Activated B cell treated with CpG ODN at 0.5 μM for 24 hours (primary cell): ENCODE measurements around the gene VAV2. TPM values are rescaled to one million over a fixed set of nuclear protein-coding genes. Genes with fewer than 3 reads are reported as not detected.

ENCODE experiments used
- ATAC-seq: fragments of 200-7000 bp; cut with Tn5 transposase; one replicate; pipeline ENCODE4 v1.10.0; 2021; ENCODE audit warnings: low read depth, mild to moderate bottlenecking, moderate library complexity
- CTCF ChIA-PET: fragments of 350-600 bp; sonication (Branson Sonifier 250); formaldehyde crosslinking; loops from one replicate; lab custom pipeline; 2021; ENCODE audit warnings: antibody characterized with exemption; lab: Charles Lee
- POLR2A ChIA-PET: fragments of 350-600 bp; sonication (Branson Sonifier 250); formaldehyde crosslinking; loops from one replicate; lab custom pipeline; 2021; ENCODE audit warnings: antibody characterized with exemption; lab: Charles Lee
- DNase-seq: peaks from one replicate; pipeline ENCODE4 v3.0.0; 2022
- H3K27ac Mint-ChIP-seq: one replicate; pipeline ENCODE4 v1.8.0; 2020; ENCODE audit warnings: mixed read lengths
- H3K27me3 Mint-ChIP-seq: one replicate; pipeline ENCODE4 v1.8.0; 2021; ENCODE audit warnings: mixed read lengths
- H3K36me3 Mint-ChIP-seq: one replicate; pipeline ENCODE4 v1.8.0; 2021; ENCODE audit warnings: low read depth, mixed read lengths
- H3K4me1 Mint-ChIP-seq: one replicate; pipeline ENCODE4 v1.8.0; 2021; ENCODE audit warnings: mixed read lengths
- H3K4me3 Mint-ChIP-seq: one replicate; pipeline ENCODE4 v1.8.0; 2020; ENCODE audit warnings: mild to moderate bottlenecking, mixed read lengths
- H3K9me3 Mint-ChIP-seq: one replicate; pipeline ENCODE4 v1.8.0; 2020; ENCODE audit warnings: mixed read lengths
- intact Hi-C: fragments of 100-400 bp; cut with micrococcal nuclease; formaldehyde crosslinking; loops from one replicate; pipeline ENCODE4 v1.15.1; 2024
- total RNA-seq: library from RNA; stranded (reverse); gene quantifications from 2 replicates; pipeline ENCODE4 v1.2.3, GENCODE V29; 2022
- TF ChIP-seq, protein P1 (sequence below): fragments of 200-600 bp; IDR thresholded peaks from one replicate; pipeline ENCODE4 v1.8.0; 2022; ENCODE audit warnings: antibody characterized with exemption, mild to moderate bottlenecking

Gene VAV2
- total RNA-seq, 1 donor from 2014 or later = 99.6 TPM

DNA sequence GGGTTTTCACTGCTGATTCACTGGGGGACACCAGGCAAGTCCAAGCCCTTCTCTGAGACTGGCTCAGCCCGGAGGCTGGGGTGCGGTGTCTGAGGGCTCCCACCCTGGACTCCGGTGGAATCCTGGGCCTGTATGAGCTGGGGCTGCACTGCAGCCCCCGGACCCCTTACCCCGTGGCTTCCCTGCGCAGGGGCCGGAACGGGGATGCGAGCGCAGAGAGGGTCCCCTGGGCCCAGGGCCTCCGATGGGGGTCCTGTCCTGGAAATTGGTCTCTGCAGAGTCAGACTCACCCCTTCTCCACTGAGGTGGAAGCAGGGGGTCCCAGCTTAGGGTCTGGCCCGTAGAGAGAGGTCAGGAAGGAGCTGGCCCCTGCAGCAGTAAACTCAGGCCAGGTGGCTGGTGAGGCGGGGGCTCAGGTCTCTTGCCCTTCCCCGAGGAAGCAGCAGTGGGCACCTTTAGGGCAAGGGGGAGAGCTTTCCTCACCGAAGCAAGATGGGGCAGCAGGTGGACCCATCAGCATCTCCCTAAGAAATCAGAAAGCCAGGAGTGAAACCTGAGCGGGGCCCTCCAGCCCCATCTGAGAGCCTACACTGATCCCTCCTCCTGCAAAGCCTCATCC, 1.6 kb upstream of the VAV2 start:
- POLR2A ChIA-PET = interaction anchor here (0.7 to 4.3 kb wide), 14 partner anchors 13 to 213 kb away, joined by 3 to 47 read pairs (median 4); partner anchors contain the start of gene WDR5
- TF ChIP-seq, protein P1, sequence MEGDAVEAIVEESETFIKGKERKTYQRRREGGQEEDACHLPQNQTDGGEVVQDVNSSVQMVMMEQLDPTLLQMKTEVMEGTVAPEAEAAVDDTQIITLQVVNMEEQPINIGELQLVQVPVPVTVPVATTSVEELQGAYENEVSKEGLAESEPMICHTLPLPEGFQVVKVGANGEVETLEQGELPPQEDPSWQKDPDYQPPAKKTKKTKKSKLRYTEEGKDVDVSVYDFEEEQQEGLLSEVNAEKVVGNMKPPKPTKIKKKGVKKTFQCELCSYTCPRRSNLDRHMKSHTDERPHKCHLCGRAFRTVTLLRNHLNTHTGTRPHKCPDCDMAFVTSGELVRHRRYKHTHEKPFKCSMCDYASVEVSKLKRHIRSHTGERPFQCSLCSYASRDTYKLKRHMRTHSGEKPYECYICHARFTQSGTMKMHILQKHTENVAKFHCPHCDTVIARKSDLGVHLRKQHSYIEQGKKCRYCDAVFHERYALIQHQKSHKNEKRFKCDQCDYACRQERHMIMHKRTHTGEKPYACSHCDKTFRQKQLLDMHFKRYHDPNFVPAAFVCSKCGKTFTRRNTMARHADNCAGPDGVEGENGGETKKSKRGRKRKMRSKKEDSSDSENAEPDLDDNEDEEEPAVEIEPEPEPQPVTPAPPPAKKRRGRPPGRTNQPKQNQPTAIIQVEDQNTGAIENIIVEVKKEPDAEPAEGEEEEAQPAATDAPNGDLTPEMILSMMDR = no peak
- CTCF ChIA-PET = interaction anchor here (0.6 to 5.3 kb wide), 31 partner anchors 25 to 461 kb away, joined by 3 to 220 read pairs (median 5); no protein-coding TSS in a partner anchor
- Mint-ChIP-seq H3K4me1 (peaks cover 33% of the 10 kb centered on the region), H3K36me3 (no peaks in the 10 kb centered on the region), H3K4me3 (peak overlapping the region; percentile 76), H3K27me3 (no peaks in the 10 kb centered on the region), H3K9me3 (no peaks in the 10 kb centered on the region), H3K27ac (peak overlapping the region; percentile 65)
- DNase-seq (no peak), ATAC-seq (no peak)
- intact Hi-C loops = loop anchor here (1.0 to 5.0 kb wide), 13 partner anchors 37 to 460 kb away; partner anchors contain the start of gene SARDH

DNA sequence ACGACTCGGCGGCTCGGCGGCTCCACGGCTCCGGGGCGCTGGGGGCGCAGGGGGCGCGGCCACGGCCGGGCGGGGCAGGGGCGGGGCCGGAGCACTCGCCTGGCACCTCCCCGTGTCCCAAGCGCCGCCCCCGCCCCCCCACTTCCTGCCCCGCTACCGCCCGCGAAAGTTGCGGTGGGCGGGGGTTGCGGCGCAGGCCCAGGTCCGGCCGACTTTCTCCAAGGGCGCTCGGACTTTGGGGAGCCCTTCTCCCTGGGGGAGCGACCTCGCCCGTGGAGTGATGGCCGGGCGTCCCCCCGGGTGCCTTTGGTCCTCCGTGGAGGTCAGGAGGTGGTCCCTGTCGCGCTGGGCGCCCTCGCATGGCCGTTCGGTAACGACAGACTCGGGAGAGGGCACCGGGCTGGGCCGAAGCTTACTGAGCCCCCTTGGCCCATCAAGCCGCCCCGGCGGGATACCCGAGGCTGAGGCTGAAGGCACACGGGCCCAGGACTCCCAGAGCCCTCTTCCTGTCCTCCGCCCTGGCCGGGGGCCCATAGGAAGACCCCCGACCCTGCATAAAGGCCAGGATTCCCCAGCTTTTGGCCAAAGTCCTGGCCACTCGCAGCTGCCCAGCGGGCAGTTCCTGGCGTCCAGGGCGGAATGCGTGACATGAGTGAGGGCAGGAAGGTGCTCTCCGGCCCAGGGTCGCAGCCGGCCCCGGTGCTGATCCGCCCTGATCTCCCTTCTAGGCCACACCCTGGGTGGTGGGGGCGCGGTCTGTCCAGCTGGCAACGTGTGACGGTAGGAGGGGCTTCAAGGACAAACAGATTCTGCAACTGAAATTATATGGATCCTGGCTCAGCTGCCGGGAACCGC, 883 bp upstream of the VAV2 start:
- H3K27ac Mint-ChIP-seq = peak overlapping the region; percentile 65
- TF ChIP-seq, protein P1 = no peak
- peaks cover 39% of the 10 kb centered on the region for H3K4me1 Mint-ChIP-seq
- peak overlapping the region; percentile 76 for H3K4me3 Mint-ChIP-seq
- ChIA-PET POLR2A (interaction anchor here (0.7 to 4.3 kb wide), 12 partner anchors 12 to 212 kb away, joined by 3 to 47 read pairs (median 4); no protein-coding TSS in a partner anchor), CTCF (interaction anchor here (0.9 to 5.3 kb wide), 26 partner anchors 25 to 266 kb away, joined by 3 to 220 read pairs (median 5); no protein-coding TSS in a partner anchor)
- DNase-seq = peak; percentile 80
- peak; percentile 76 for ATAC-seq
- no peaks in the 10 kb centered on the region for H3K27me3 Mint-ChIP-seq
- H3K9me3 Mint-ChIP-seq = no peaks in the 10 kb centered on the region
- intact Hi-C loops = loop anchor here (1.0 to 5.0 kb wide), 12 partner anchors 14 to 256 kb away; partner anchors contain the start of genes BRD3OS and SARDH
- H3K36me3 Mint-ChIP-seq = no peaks in the 10 kb centered on the region

DNA sequence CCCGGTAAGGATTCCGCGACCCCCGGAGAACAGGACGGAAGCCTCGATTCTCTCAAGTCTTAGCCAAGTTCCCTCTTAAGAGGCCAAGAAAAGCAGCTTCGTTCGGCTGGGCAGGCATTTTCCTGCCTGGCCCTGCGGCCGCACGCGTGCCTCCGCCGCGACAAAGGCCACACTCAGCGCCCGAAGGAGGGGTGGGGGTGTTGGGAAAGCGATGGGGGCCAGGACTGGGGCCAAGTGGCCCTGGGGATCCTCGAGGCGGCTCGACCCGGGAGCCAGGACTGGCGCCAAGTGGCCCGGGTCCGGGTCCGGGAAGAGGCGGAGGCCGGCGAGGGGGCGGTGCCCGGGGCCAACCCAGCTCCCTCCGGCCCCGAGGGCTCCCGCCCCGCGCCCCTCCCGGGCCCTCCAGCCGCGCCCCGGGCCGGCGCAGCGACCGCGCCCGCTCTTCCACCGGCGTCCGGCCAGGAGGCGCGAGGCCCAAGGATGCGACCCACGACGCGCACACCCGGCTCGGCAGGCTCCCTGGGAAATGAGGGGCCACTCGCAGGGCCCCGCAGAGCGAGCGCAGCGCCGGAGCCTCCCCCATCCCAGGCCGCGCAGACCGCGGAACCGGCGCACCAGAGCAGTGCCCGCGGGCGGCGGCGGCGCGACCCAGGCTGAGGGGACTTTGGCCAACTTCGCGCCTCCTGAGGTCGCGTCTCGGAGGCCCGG, 756 bp downstream of the VAV2 start:
- TF ChIP-seq, protein P1 = no peak
- Mint-ChIP-seq H3K4me3 (peak overlapping the region; percentile 90), H3K27ac (peak overlapping the region; percentile 53), H3K4me1 (peaks cover 53% of the 10 kb centered on the region), H3K36me3 (peaks cover 8% of the 10 kb centered on the region), H3K9me3 (no peaks in the 10 kb centered on the region), H3K27me3 (no peaks in the 10 kb centered on the region)
- ATAC-seq = peak; percentile 2
- intact Hi-C loops = loop anchor here (5.0 kb wide), 4 partner anchors 64 to 254 kb away; partner anchors contain the start of gene SARDH
- ChIA-PET POLR2A (interaction anchor here (0.7 to 4.3 kb wide), 3 partner anchors 11 to 197 kb away, joined by 3 to 30 read pairs (median 3); no protein-coding TSS in a partner anchor), CTCF (interaction anchor here (1.0 to 1.1 kb wide), 2 partner anchors 38 to 209 kb away, joined by 3 to 5 read pairs; no protein-coding TSS in a partner anchor)
- peak; percentile 43 for DNase-seq

DNA sequence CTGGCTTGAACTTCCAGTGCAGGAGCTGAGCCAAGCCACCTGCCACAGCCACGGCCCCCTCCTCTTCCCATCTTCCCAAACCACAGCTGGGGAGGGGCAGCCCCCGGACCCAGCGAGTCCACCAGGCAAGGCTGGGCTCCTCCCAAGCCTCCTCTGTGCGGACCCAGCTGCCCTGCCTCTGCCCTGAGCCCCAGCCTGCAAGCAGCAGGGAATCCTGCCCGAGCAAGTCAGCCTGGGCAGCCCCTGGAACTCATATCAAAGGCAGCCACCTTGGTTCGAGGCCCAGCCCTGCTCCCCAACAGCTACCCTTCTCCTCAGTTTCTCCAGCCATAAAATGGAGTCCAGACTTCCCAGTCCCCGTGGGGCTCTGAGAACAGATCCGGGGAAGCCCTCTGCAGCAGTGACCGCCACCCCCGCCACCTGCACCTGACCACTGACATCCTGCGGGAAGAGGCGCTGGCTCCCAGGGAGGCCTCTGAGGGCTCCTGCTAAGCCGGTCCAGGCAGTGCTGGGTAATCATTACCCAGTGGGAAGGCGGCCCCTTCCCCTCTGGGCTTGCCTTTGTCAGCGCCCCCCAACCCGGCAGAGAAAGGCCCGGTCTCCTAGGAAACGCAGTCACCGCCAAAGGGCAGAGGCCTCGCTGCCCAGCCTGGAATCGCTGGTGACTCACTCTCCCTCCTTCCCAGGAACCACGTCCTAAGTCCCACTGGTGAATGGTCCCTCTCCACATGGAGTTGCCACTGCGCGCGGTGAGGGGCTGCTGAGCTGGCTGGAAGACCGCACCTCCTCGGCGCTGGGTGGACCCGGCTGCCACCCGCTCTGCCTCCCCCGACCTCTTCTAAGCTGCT, 1.5 kb downstream of the VAV2 start:
- POLR2A ChIA-PET = interaction anchor here (0.7 to 4.3 kb wide), 6 partner anchors 10 to 196 kb away, joined by 3 to 30 read pairs (median 3); no protein-coding TSS in a partner anchor
- intact Hi-C loops = loop anchor here (5.0 kb wide), 4 partner anchors 63 to 253 kb away; partner anchors contain the start of gene SARDH
- ATAC-seq = no peak
- peak overlapping the region; percentile 53 for H3K27ac Mint-ChIP-seq
- H3K9me3 Mint-ChIP-seq = no peaks in the 10 kb centered on the region
- H3K27me3 Mint-ChIP-seq = no peaks in the 10 kb centered on the region
- CTCF ChIA-PET = interaction anchor here (1.0 to 1.1 kb wide), 2 partner anchors 38 to 208 kb away, joined by 3 to 5 read pairs; no protein-coding TSS in a partner anchor
- TF ChIP-seq, protein P1 = no peak
- H3K4me1 Mint-ChIP-seq = peaks cover 61% of the 10 kb centered on the region
- no peak for DNase-seq
- peaks cover 16% of the 10 kb centered on the region for H3K36me3 Mint-ChIP-seq
- peak overlapping the region; percentile 90 for H3K4me3 Mint-ChIP-seq
